RKO (cell line): Measurements from ENCODE around the gene UBE2L3.
"Not testable (repeated sequence)": the region's sequence is repeated elsewhere in the genome, so short reads cannot be mapped to it uniquely, and the experiment has no call there.

Source experiments
- DNase-seq: peaks from one replicate; pipeline ENCODE4 v3.0.0-alpha.2; 2016; ENCODE audit warnings: low spot score

The UBE2L3 gene

GRCh38 chr22:21602579-21602978 is 35.1 kb downstream of the UBE2L3 start:
- no peak for DNase-seq

- no peak for DNase-seq
Measured at GRCh38 chr22:21603973-21604372, 36.5 kb downstream of the UBE2L3 start.

GRCh38 chr22:21605887-21606564 is 38.5 kb downstream of the UBE2L3 start:
- DNase-seq: no peak

GRCh38 chr22:21606775-21607174 is 39.3 kb downstream of the UBE2L3 start:
- DNase-seq: no peak

- not testable (repeated sequence) for DNase-seq
Measured at GRCh38 chr22:21609556-21610157, 42.1 kb downstream of the UBE2L3 start.

GRCh38 chr22:21611210-21611977 is 43.9 kb downstream of the UBE2L3 start:
- no peak for DNase-seq

- no peak for DNase-seq
Measured at GRCh38 chr22:21612858-21613257, 45.3 kb downstream of the UBE2L3 start.

- no peak for DNase-seq
Measured at GRCh38 chr22:21613553-21614233, 46.2 kb downstream of the UBE2L3 start.

GRCh38 chr22:21615731-21616130 is 48.2 kb downstream of the UBE2L3 start:
- no peak for DNase-seq

- not testable (repeated sequence) for DNase-seq
Measured at GRCh38 chr22:21617337-21617736, 49.8 kb downstream of the UBE2L3 start.

- no peak for DNase-seq
Measured at GRCh38 chr22:21621025-21621424, 53.5 kb downstream of the UBE2L3 start.

GRCh38 chr22:21622011-21622918 is 54.8 kb downstream of the UBE2L3 start:
- no peak for DNase-seq

- no peak for DNase-seq
Measured at GRCh38 chr22:21622919-21623647, 55.6 kb downstream of the UBE2L3 start.

GRCh38 chr22:21623648-21623970 is 56.1 kb downstream of the UBE2L3 start:
- no peak for DNase-seq

- DNase-seq: peak; percentile 47
Measured at GRCh38 chr22:21624120-21624879, 56.8 kb downstream of the UBE2L3 start.

GRCh38 chr22:21624880-21625791 is 57.6 kb downstream of the UBE2L3 start:
- no peak for DNase-seq

- no peak for DNase-seq
Measured at GRCh38 chr22:21626073-21626734, 58.7 kb downstream of the UBE2L3 start.

- DNase-seq: no peak
Measured at GRCh38 chr22:21626735-21627469, 59.4 kb downstream of the UBE2L3 start.
